Epithelial cell of esophagus (primary cell): ENCODE measurements around the gene ADSS1.
A peak's percentile ranks its signal among the peaks of the same experiment; 100 is the strongest.

Experiments used
- DNase-seq: peaks from one replicate; pipeline ENCODE4 v3.0.0; 2010; ENCODE audit warnings: low read depth
- H3K4me3 ChIP-seq: 2 replicates; pipeline ENCODE4 v1.5.1; 2011; ENCODE audit warnings: mild to moderate bottlenecking, low read length, control low read depth
- CTCF ChIP-seq: IDR thresholded peaks from 2 replicates; pipeline ENCODE4 v1.5.1; 2011; ENCODE audit warnings: low read depth, mild to moderate bottlenecking, low read length, control low read depth, inconsistent platforms; ENCODE audit not compliant: insufficient read depth; ENCODE audit errors: missing control alignments

Gene ADSS1

GRCh38 chr14:104723651-104724406 is at the start of gene ADSS1:
Gene ADSS1, plus strand, starts transcription at chr14:104724229. Its CDS starts 42 bp downstream, at chr14:104724271.
- TF ChIP-seq CTCF: peak; percentile 54
- DNase-seq: peak; percentile 49
- H3K4me3 ChIP-seq: peak within 1 kb of the TSS; percentile 51

GRCh38 chr14:104675447-104675846 is 48.6 kb upstream of the ADSS1 start:
- no peak for DNase-seq
- no peak for TF ChIP-seq CTCF
- no peak overlapping the region for H3K4me3 ChIP-seq

GRCh38 chr14:104676130-104676693 is 47.8 kb upstream of the ADSS1 start:
- no peak for DNase-seq
- no peak overlapping the region for H3K4me3 ChIP-seq
- no peak for TF ChIP-seq CTCF

- TF ChIP-seq CTCF: no peak
- DNase-seq: no peak
- H3K4me3 ChIP-seq: peak overlapping the region; percentile 41
Observed at GRCh38 chr14:104676694-104677511, 47.1 kb upstream of the ADSS1 start.

- DNase-seq: peak; percentile 71
- no peak for TF ChIP-seq CTCF
- H3K4me3 ChIP-seq: peak overlapping the region; percentile 41
Observed at GRCh38 chr14:104677512-104678332, 46.3 kb upstream of the ADSS1 start.

GRCh38 chr14:104678346-104678745 is 45.7 kb upstream of the ADSS1 start:
- DNase-seq: no peak
- no peak for TF ChIP-seq CTCF
- peak overlapping the region; percentile 41 for H3K4me3 ChIP-seq
